Subcutaneous preadipocyte (primary cell): ENCODE data around the gene RPS29. TPM values are rescaled to one million over a fixed set of nuclear protein-coding genes. Genes with fewer than 3 reads are reported as not detected.

Experiments
- small RNA-seq: library from RNA; depleted of rRNA; stranded (forward); fragments of <200 nt; gene quantifications from one replicate; pipeline ENCODE3, GENCODE V24; 2012
- total RNA-seq: library from RNA; depleted of rRNA; stranded (reverse); fragments of >200 nt; gene quantifications from 2 replicates; pipeline ENCODE4 v1.2.3, GENCODE V29; 2012

RPS29 gene
- total RNA-seq, result 1,157 and 6,182 TPM in 2 replicates

DNA sequence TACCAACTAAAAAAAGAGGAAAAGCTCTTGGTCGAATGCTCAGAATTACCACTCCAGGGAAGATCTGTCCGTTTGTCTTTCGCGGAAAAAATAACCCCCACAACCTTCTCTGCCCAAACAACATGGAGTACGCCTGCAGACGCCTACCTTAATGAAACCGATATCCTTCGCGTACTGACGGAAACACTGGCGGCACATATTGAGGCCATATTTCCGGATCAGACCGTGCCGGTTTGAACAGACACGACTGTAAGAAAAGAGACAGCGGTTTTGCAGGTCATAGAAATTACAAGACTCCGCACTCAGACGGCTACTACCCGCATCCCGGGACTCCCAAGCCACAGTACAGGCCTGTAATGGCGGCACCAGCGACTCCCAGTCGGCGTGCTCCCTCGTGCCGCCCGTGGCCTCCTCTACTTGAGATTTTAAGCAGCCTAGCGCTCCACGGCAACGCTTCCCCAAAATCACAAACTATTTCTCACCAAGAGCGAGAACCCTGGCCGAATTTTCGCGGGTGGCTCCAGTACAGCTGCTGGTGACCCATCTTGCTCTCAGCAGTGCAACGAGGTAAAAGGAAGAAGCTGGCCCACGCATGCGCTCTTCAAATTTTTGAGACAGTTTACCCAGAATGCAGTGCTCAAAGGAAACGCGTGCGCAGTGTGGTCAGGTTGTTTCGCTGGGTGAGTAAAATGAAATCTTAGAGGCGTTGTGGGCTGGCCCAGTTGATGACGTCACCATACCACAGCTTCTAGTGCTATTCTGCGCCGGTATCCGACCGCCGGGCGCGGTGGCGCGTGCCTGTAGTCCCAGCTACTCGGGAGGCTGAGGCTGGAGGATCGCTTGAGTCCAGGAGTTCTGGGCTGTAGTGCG, at the start of gene RPS29:
Gene RPS29, minus strand, starts transcription at position 578 of the 870 bp plus-strand sequence. Its CDS starts 34 bp downstream, at position 544.

DNA sequence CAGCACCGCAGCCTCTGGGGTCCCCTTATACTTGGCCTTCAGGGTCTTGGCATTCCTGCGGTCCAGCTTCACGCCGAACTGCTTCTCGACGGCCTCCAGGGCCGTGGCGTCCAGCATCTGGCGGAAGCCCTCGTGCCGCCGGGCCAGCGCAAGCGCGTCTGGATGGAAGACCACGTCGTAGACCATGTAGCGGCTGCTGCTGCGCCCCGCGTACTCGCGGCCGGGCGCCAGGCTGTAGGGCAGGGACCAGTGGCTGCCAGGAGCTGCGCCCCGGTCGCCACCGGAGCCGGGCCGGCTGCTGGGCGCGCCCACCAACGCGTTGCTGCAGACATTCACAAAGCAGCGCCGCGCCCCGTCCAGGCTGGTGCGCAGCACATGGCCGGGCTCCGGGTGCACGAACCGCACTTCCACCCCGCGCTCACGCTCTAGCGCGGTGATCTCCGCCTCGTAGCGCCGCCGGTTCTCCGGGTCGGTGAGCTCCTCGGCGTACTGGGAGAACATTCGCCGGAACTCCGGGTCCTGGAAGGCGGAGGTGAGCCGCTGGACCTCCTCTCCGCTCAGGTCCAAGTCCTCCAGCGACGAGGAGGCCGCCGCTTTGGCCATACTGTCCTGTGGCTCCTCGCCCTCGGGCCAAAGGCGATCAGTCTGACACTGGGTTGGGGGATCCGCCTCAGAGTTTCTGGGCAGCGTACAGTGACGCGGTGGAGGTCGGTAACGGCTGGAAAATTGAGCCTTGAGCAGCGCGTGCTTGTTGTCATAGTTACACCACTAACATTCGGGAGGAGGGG, 48.6 kb upstream of the RPS29 start, which contains the start of gene DNAAF2:
Gene DNAAF2, minus strand, starts transcription at position 698 of the 788 bp plus-strand sequence. Its CDS starts 95 bp downstream, at position 603.

DNA sequence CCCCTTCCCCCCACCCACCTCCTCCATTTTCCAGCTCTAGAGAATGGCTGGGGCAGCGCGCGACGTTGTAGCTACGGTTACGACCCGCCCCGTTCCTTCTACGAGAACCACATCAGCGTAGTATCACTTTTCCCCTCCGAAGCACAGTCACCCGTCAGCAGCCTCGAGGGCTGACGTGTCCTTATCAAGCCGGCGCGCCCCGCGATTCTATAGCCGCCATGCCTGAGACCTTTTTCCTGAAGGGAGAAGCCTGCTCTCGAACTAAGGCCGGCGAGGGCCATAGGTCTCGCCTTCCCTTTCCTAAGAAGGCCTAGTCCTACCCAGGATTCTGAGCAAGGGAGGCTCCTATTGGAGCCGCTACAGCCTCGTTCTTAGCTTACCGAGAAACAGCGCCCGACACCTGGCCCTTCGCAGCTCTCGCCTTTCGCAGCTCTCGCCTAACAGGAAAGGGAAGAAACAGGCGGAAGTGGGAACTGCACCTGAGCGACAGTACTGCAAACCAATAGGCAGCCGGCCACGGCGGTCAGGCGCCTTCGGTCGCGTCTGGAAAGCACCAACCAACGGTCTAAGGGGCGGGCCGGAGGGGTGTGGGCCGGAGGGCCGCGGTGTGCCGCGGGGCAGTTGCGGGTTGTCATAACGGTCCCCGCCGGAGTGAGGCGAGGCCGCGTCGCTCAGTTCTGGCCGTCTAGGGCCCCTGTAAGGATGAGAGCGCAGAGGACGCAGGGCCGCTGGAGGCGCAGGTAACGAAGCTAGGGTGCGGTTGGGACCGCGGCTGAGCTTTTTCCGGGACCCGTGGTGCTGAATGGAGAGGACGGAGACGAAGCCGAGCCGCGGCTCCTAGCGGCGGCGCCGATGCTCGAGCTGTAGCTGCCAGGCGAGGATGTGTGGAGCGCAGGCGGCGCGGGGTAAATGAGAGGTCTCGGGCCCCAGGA, 34.3 kb upstream of the RPS29 start, which contains the start of the genes MGAT2 and RPL36AL:
Gene MGAT2, plus strand, starts transcription at position 618 of the 932 bp plus-strand sequence. CDS start 470 bp downstream, outside the sequence.
Gene RPL36AL, minus strand, starts transcription at position 445 of the 932 bp plus-strand sequence. CDS start 1,522 bp downstream, outside the sequence.

DNA sequence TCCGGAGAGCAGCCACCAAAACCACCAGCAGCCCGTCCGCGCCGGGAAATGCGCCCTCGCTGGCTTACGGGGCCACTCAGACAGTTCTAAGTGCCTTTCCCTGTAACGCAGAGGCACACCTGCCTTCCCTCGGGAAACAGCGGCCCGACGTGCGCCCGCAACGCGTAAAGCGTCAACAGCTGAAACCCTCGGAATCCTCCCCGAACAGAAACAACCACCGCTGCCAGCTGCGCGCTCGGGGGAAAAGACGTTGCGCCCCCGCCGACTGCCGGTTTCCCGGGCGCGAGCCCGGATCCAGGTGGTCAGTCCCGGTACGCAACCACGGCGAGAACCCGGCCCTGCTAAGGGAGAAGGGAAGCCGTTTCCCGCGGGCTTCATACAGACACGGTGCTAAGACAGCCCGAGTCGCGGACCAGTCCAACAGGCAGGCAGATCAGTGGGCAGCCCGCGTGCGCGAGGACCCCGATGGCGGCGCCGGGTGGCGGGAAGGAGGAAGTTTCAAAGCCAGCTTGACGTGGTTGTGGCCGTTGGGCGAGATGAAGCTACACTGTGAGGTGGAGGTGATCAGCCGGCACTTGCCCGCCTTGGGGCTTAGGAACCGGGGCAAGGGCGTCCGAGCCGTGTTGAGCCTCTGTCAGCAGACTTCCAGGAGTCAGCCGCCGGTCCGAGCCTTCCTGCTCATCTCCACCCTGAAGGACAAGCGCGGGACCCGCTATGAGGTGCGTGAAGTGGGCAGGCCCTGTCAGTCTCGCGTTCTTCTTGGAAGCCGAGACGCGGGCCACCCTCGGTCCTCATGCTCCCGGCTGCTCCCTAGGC, 12.5 kb upstream of the RPS29 start, which contains the start of gene LRR1:
Gene LRR1, plus strand, starts transcription at position 456 of the 816 bp plus-strand sequence. Its CDS starts 81 bp downstream, at position 537.

Small RNA genes within 50 kb of the gene (small RNA-seq; reads per million reads assigned to genes)
- gene AL139099.3 (not detected), gene AL139099.4 (not detected), gene RF00019 (not detected), gene RNA5SP384 (not detected)

Other genes starting within 250 kb of the RPS29 start
- 25.0 and 34.6 TPM in 2 replicates for gene LRR1, start 12.6 kb upstream of the RPS29 start, total RNA-seq
- gene RPL36AL, start 34.2 kb upstream of the RPS29 start, total RNA-seq, result 170 and 231 TPM in 2 replicates
- gene MGAT2, start 34.4 kb upstream of the RPS29 start, total RNA-seq, result 58.1 and 80.9 TPM in 2 replicates
- 9.9 and 10.8 TPM in 2 replicates for gene DNAAF2, start 48.9 kb upstream of the RPS29 start, total RNA-seq
- gene POLE2, start 101.8 kb upstream of the RPS29 start, total RNA-seq, result 19.1 and 23.1 TPM in 2 replicates
- gene KLHDC1, start 106.7 kb upstream of the RPS29 start, total RNA-seq, result 0.98 and 2.9 TPM in 2 replicates
- gene KLHDC2, start 181.8 kb upstream of the RPS29 start, total RNA-seq, result 55.7 and 56.2 TPM in 2 replicates